Sigmoid colon (tissue), 7 donors: Measurements from ENCODE around the gene TCF3. TPM values are rescaled to one million over a fixed set of nuclear protein-coding genes. Genes with fewer than 3 reads are reported as not detected.
A peak's percentile ranks its signal among the peaks of the same experiment; 100 is the strongest.

Experiments used
- DNase-seq: peaks from one replicate; pipeline ENCODE4 v3.0.0-alpha.2; 2019
- H3K27ac ChIP-seq, 4 donors: fragments of 200-600 bp; sonication (generic); one replicate each; pipeline ENCODE4 v1.5.1; 2016 to 2019; ENCODE audit warnings: mild to moderate bottlenecking in 1 of 4
- H3K27me3 ChIP-seq, 3 donors: fragments of 200-600 bp; sonication (generic); one replicate each; pipeline ENCODE4 v1.5.1; 2019; ENCODE audit warnings: mild to moderate bottlenecking in 1 of 3
- H3K36me3 ChIP-seq, 4 donors: fragments of 200-600 bp; sonication (generic); one replicate each; pipeline ENCODE4 v1.5.1; 2016 to 2019
- H3K4me1 ChIP-seq, 4 donors: fragments of 200-600 bp; sonication (generic); one replicate each; pipeline ENCODE4 v1.5.1; 2017 to 2019
- H3K4me3 ChIP-seq, 4 donors: fragments of 200-600 bp; sonication (generic); one replicate each; pipeline ENCODE4 v1.5.1; 2017 to 2019; ENCODE audit warnings: mild to moderate bottlenecking in 2 of 4, moderate library complexity in 1 of 4
- H3K9me3 ChIP-seq, 4 donors: fragments of 200-600 bp in 3 of 4; sonication (generic) in 3 of 4; one replicate each; pipeline versions ENCODE4 v1.5.1 to v1.6.1; 2013 to 2019
- CTCF ChIP-seq, 4 experiments: fragments of 450-650 bp in 3 of 4; fragments of 200-600 bp in 1 of 4; IDR thresholded peaks; one replicate each; pipeline ENCODE4 v1.5.1; 2016 to 2019; ENCODE audit warnings: antibody characterized with exemption in 4 of 4, mild to moderate bottlenecking in 3 of 4, moderate library complexity in 2 of 4
- EP300 ChIP-seq, 4 donors: sonication (generic); formaldehyde crosslinking; IDR thresholded peaks; one replicate each; pipeline ENCODE4 v1.6.1; 2017; ENCODE audit warnings: antibody characterized with exemption in 4 of 4
- POLR2A ChIP-seq, 2 donors: fragments of 450-650 bp; IDR thresholded peaks; one replicate each; pipeline ENCODE4 v1.6.1; 2016; ENCODE audit warnings: antibody characterized with exemption in 2 of 2, mild to moderate bottlenecking in 2 of 2, moderate library complexity in 2 of 2
- POLR2AphosphoS5 ChIP-seq, 4 donors: sonication (generic); formaldehyde crosslinking; IDR thresholded peaks; one replicate each; pipeline ENCODE4 v1.6.1; 2017; ENCODE audit warnings: antibody characterized with exemption in 4 of 4
- WGBS, 2 donors: extraction: QIAGEN DNeasy Blood & Tissue Kit; methylation state at CpG; one replicate each; pipeline ENCODE4 v1.1.7; 2013; 5-methylcytosine and 5-hydroxymethylcytosine counted together
- intact Hi-C: fragments of 100-400 bp; cut with DNase I; formaldehyde crosslinking; loops from one replicate; pipeline ENCODE4 v1.15.1; 2023
- polyA plus RNA-seq, 3 donors: library from polyadenylated mRNA; stranded (reverse); fragments of 200-250 nt; gene quantifications; one replicate each; pipeline ENCODE4 v1.2.3, GENCODE V29; 2013
- total RNA-seq, 4 donors: library from RNA; depleted of rRNA; stranded (reverse); fragments of >200 nt; gene quantifications; one replicate each; pipeline ENCODE4 v1.1.0, GENCODE V29; 2016
- donor health status: healthy with polysubstance abuse.
- donor health status: Bipolar disorder and iron deficiency.
- donor health status: healthy.

TCF3 gene
- total and polyA plus RNA-seq, 7 donors: 18.6 to 66.9 (median 30.8) TPM

- H3K27ac ChIP-seq: no peak overlapping the region
- no peak overlapping the region for H3K4me3 ChIP-seq
- TF ChIP-seq CTCF (IDR thresholded peaks at IDR 0.05) (no peak), POLR2AphosphoS5 (IDR thresholded peaks at IDR 0.05) (no peak), POLR2A (IDR thresholded peaks at IDR 0.05) (no peak), EP300 (IDR thresholded peaks at IDR 0.05) (no peak)
- peaks cover 0 to 29% (median 22%) of the 10 kb centered on the region in 4 donors for H3K4me1 ChIP-seq
- intact Hi-C loops: no loop called here
- peaks cover 11 to 60% (median 33%) of the 10 kb centered on the region in 4 donors for H3K36me3 ChIP-seq
- no peak for DNase-seq
- H3K9me3 ChIP-seq: no peaks in the 10 kb centered on the region
- H3K27me3 ChIP-seq: no peaks in the 10 kb centered on the region
- WGBS, 2 donors: 95% methylated on average over 15 of the region's 15 CpGs
Measured at GRCh38 chr19:1599460-1599846, 53.0 kb downstream of the TCF3 start.

- 91 to 93% methylated on average over 20 of the region's 20 CpGs for WGBS, 2 donors
- intact Hi-C loops: no loop called here
- Histone ChIP-seq H3K36me3 (peaks cover 11 to 60% (median 33%) of the 10 kb centered on the region in 4 donors), H3K9me3 (no peaks in the 10 kb centered on the region), H3K27me3 (no peaks in the 10 kb centered on the region), H3K4me1 (peaks cover 0 to 23% (median 17%) of the 10 kb centered on the region in 4 donors), H3K27ac (no peak overlapping the region), H3K4me3 (no peak overlapping the region)
- no peak for TF ChIP-seq EP300 (IDR thresholded peaks at IDR 0.05)
- no peak for TF ChIP-seq POLR2AphosphoS5 (IDR thresholded peaks at IDR 0.05)
- no peak for TF ChIP-seq CTCF (IDR thresholded peaks at IDR 0.05)
- TF ChIP-seq POLR2A (IDR thresholded peaks at IDR 0.05): no peak
- no peak for DNase-seq
Measured at GRCh38 chr19:1598777-1599459, 53.5 kb downstream of the TCF3 start.

- peaks cover 0 to 34% (median 26%) of the 10 kb centered on the region in 4 donors for H3K4me1 ChIP-seq
- H3K9me3 ChIP-seq: no peaks in the 10 kb centered on the region
- intact Hi-C loops: loop anchor here (2.0 kb wide), 1 partner anchor 25 kb away; the partner anchor contains the start of gene MEX3D
- peak overlapping the region; percentile 79 to 99 (median 94) for H3K27ac ChIP-seq
- peak overlapping the region; percentile 28 to 83 (median 79) for H3K4me3 ChIP-seq
- WGBS, 2 donors: 36 to 65% methylated on average over 10 of the region's 10 CpGs
- peaks cover 11 to 35% (median 21%) of the 10 kb centered on the region in 4 donors for H3K36me3 ChIP-seq
- H3K27me3 ChIP-seq: no peaks in the 10 kb centered on the region
- no peak for DNase-seq
- TF ChIP-seq POLR2AphosphoS5 (IDR thresholded peaks at IDR 0.05) (no peak), POLR2A (IDR thresholded peaks at IDR 0.05) (no peak), CTCF (IDR thresholded peaks at IDR 0.05) (no peak)
Measured at GRCh38 chr19:1593501-1593772, 59.0 kb downstream of the TCF3 start.

- intact Hi-C loops: loop anchor here (2.0 kb wide), 1 partner anchor 24 kb away; the partner anchor contains the start of gene MEX3D
- peaks cover 9 to 30% (median 16%) of the 10 kb centered on the region in 4 donors for H3K36me3 ChIP-seq
- peaks cover 0 to 34% (median 26%) of the 10 kb centered on the region in 4 donors for H3K4me1 ChIP-seq
- H3K4me3 ChIP-seq: peak within 1 kb of the TSS; percentile 46 to 83 (median 79)
- no peaks in the 10 kb centered on the region for H3K9me3 ChIP-seq
- DNase-seq: peak; percentile 96
- TF ChIP-seq CTCF (IDR thresholded peaks at IDR 0.05): no peak
- peak; percentile 54 to 74 (median 66) for TF ChIP-seq POLR2AphosphoS5 (IDR thresholded peaks at IDR 0.05)
- TF ChIP-seq POLR2A (IDR thresholded peaks at IDR 0.05): peak in 1 of 2 donors; percentile 16
- peak within 1 kb of the TSS; percentile 89 to 99 (median 94) for H3K27ac ChIP-seq
- WGBS, 2 donors: 1 to 2% methylated on average over 68 of the region's 68 CpGs
- no peaks in the 10 kb centered on the region for H3K27me3 ChIP-seq
Measured at GRCh38 chr19:1592755-1593500, 59.5 kb downstream of the TCF3 start, which contains the start of gene MBD3. Gene MBD3, minus strand, starts transcription at chr19:1592865. Its CDS starts 234 bp downstream, at chr19:1592631.
